ENCODE results near the gene SYCE3.
"Not testable (repeated sequence)": the region's sequence is repeated elsewhere in the genome, so short reads cannot be mapped to it uniquely, and the experiment has no call there.

SYCE3 gene

GRCh38 chr22:50536226-50536625 lies 26.5 kb downstream of the SYCE3 start:
- no peak overlapping the region for H3K4me3 ChIP-seq (ENCODE audit: low read depth, low read length)
- H3K79me2 ChIP-seq = no peaks in the 10 kb centered on the region
- no peak overlapping the region for H3K9ac ChIP-seq
- H2AFZ ChIP-seq = no peak overlapping the region
- H3K27ac ChIP-seq = no peak overlapping the region
- TF ChIP-seq, protein P1, sequence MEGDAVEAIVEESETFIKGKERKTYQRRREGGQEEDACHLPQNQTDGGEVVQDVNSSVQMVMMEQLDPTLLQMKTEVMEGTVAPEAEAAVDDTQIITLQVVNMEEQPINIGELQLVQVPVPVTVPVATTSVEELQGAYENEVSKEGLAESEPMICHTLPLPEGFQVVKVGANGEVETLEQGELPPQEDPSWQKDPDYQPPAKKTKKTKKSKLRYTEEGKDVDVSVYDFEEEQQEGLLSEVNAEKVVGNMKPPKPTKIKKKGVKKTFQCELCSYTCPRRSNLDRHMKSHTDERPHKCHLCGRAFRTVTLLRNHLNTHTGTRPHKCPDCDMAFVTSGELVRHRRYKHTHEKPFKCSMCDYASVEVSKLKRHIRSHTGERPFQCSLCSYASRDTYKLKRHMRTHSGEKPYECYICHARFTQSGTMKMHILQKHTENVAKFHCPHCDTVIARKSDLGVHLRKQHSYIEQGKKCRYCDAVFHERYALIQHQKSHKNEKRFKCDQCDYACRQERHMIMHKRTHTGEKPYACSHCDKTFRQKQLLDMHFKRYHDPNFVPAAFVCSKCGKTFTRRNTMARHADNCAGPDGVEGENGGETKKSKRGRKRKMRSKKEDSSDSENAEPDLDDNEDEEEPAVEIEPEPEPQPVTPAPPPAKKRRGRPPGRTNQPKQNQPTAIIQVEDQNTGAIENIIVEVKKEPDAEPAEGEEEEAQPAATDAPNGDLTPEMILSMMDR (IDR thresholded peaks at IDR 0.05) = no peak
- no peaks in the 10 kb centered on the region for H3K36me3 ChIP-seq (ENCODE audit: control insufficient read depth, insufficient read depth, low read length)
- H3K4me1 ChIP-seq = peaks cover 4% of the 10 kb centered on the region
- peak overlapping the region; percentile 9 for H3K4me2 ChIP-seq (ENCODE audit: low read length)
- H3K9me3 ChIP-seq (ENCODE audit: control insufficient read depth, low read length) = no peaks in the 10 kb centered on the region
- H3K27me3 ChIP-seq (ENCODE audit: control insufficient read depth, insufficient read depth, low read length) = no peaks in the 10 kb centered on the region

GRCh38 chr22:50535113-50535512 lies 27.6 kb downstream of the SYCE3 start:
- H3K4me3 ChIP-seq (ENCODE audit: low read depth, low read length) = no peak overlapping the region
- H3K79me2 ChIP-seq = no peaks in the 10 kb centered on the region
- no peak overlapping the region for H3K9ac ChIP-seq
- H3K9me3 ChIP-seq (ENCODE audit: control insufficient read depth, low read length) = no peaks in the 10 kb centered on the region
- H3K27me3 ChIP-seq (ENCODE audit: control insufficient read depth, insufficient read depth, low read length) = no peaks in the 10 kb centered on the region
- H3K4me2 ChIP-seq (ENCODE audit: low read length) = no peak overlapping the region
- TF ChIP-seq, protein P1 (IDR thresholded peaks at IDR 0.05) = no peak
- no peak overlapping the region for H3K27ac ChIP-seq
- peaks cover 4% of the 10 kb centered on the region for H3K4me1 ChIP-seq
- no peaks in the 10 kb centered on the region for H3K36me3 ChIP-seq (ENCODE audit: control insufficient read depth, insufficient read depth, low read length)
- H2AFZ ChIP-seq = no peak overlapping the region

DNA sequence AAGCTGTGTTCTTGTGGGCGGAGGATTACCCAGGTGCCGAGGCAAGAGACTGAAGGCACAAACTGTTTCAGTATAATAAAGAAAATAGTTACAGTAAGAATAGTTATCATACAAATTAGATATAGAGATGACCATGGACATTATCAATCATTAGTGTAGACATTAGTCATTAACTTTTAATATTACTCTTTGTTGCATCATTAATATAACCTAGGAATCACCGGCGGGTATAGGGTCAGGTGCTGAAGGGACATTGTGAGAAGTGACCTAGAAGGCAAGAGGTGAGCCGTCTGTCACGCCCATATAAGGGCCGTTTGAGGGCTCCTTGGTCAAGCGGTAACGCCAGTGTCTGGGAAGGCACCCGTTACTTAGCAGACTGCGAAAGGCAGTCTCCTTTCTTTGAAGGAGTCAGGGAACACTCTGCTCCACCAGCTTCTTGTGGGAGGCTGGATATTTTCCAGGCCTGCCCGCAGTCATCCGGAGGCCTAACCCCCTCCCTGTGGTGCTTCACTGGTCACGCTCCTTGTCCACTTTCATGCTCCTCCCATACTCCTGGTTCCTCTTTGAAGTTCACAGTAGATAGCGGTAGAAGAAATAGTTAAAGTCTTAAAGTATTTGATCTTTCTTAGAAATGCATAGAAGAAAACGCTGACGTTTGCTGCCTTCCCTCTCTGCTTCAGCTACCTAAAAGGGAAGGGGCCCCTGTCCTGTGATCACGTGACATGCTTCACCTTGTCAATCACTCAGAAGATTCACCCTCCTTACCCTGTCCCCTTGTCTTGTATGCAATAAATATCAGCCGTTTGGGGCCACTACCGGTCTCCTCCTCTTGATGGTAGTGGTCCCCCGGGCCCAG lies 28.6 kb downstream of the SYCE3 start:
- H3K4me1 ChIP-seq; H3K79me2 ChIP-seq; H3K36me3 ChIP-seq (ENCODE audit: control insufficient read depth, insufficient read depth, low read length); H3K27me3 ChIP-seq (ENCODE audit: control insufficient read depth, insufficient read depth, low read length); H3K9ac ChIP-seq; H3K9me3 ChIP-seq (ENCODE audit: control insufficient read depth, low read length): not testable (repeated sequence)
- Histone ChIP-seq H2AFZ (peak overlapping the region; percentile 54), H3K27ac (peak overlapping the region; percentile 75), H3K4me2 (ENCODE audit: low read length) (peak overlapping the region; percentile 51), H3K4me3 (ENCODE audit: low read depth, low read length) (peak overlapping the region; percentile 22)

DNA sequence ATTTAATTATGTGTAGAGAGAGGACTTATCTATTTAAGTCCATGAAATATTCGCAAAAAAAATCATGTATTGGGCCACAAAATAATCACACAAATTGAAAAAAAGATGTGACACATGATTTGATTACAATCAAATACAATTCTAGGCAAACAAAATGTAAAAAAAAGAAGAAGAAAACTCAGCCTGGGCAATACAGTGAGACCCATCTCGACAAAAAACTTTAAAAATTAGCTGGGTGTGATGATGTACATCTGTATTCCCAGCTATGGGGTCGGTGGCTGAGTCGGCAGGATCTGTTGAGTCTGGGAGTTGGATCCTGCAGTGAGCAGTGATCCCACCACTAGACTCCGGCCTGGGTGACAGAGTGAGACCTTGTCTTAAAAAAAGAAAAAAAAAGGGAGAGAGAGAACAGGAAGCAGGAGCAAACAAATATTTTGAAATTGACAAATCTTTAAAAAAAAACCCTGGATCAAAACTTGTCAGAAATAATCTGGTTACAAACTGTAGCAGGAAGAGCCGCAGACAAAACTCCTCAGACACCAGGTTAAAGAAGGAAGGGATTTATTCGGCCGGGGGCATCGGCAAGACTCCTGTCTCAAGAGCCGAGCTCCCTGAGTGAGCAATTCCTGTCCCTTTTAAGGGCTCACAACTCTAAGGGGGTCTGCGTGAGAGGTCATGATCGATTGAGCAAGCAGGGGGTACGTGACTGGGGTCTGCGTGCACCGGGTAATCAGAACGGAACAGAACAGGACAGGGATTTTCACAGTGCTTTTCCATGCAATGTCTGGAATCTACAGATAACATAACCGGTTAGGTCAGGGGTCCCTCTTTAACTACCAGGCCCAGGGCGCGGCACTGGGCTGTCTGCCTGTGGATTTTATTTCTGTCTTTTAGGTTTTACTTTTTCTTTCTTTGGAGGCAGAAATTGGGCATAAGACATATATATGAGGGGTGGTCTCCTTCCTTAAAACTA lies 29.6 kb downstream of the SYCE3 start:
- Histone ChIP-seq H3K4me1 (peaks cover 4% of the 10 kb centered on the region), H3K27ac (peak overlapping the region; percentile 88), H3K9ac (no peak overlapping the region), H3K9me3 (ENCODE audit: control insufficient read depth, low read length) (no peaks in the 10 kb centered on the region), H3K36me3 (ENCODE audit: control insufficient read depth, insufficient read depth, low read length) (no peaks in the 10 kb centered on the region), H3K27me3 (ENCODE audit: control insufficient read depth, insufficient read depth, low read length) (no peaks in the 10 kb centered on the region), H3K4me2 (ENCODE audit: low read length) (peak overlapping the region; percentile 35), H2AFZ (no peak overlapping the region), H3K4me3 (ENCODE audit: low read depth, low read length) (no peak overlapping the region), H3K79me2 (no peaks in the 10 kb centered on the region)
- TF ChIP-seq, protein P1 (IDR thresholded peaks at IDR 0.05) = no peak
